ENCODE data around the gene ATAD1. TPM values are rescaled to one million over a fixed set of nuclear protein-coding genes. Genes with fewer than 3 reads are reported as not detected.

ATAD1 gene
- total and polyA plus RNA-seq, 9 of the 15 experiments (the other 6 are each of a cell fraction or from before 2014, with no cell fraction given): 11.3 to 33.8 (median 27.3) TPM

DNA sequence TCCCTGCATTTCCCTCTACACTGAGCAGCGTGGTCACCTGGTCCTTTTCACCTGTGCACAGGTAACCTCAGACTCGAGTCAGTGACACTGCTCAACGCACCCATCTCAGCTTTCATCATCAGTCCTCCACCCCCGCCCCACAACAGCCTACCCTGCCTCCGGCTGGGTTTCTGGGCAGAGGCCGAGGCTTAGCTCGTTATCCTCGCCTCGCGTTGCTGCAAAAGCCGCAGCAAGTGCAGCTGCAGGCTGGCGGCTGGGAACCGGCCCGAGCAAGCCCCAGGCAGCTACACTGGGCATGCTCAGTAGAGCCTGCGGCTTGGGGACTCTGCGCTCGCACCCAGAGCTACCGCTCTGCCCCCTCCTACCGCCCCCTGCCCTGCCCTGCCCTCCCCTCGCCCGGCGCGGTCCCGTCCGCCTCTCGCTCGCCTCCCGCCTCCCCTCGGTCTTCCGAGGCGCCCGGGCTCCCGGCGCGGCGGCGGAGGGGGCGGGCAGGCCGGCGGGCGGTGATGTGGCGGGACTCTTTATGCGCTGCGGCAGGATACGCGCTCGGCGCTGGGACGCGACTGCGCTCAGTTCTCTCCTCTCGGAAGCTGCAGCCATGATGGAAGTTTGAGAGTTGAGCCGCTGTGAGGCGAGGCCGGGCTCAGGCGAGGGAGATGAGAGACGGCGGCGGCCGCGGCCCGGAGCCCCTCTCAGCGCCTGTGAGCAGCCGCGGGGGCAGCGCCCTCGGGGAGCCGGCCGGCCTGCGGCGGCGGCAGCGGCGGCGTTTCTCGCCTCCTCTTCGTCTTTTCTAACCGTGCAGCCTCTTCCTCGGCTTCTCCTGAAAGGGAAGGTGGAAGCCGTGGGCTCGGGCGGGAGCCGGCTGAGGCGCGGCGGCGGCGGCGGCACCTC, 45.3 kb upstream of the ATAD1 start, which contains the start of the genes KLLN and PTEN (continued):
- TF ChIP-seq, protein P1, sequence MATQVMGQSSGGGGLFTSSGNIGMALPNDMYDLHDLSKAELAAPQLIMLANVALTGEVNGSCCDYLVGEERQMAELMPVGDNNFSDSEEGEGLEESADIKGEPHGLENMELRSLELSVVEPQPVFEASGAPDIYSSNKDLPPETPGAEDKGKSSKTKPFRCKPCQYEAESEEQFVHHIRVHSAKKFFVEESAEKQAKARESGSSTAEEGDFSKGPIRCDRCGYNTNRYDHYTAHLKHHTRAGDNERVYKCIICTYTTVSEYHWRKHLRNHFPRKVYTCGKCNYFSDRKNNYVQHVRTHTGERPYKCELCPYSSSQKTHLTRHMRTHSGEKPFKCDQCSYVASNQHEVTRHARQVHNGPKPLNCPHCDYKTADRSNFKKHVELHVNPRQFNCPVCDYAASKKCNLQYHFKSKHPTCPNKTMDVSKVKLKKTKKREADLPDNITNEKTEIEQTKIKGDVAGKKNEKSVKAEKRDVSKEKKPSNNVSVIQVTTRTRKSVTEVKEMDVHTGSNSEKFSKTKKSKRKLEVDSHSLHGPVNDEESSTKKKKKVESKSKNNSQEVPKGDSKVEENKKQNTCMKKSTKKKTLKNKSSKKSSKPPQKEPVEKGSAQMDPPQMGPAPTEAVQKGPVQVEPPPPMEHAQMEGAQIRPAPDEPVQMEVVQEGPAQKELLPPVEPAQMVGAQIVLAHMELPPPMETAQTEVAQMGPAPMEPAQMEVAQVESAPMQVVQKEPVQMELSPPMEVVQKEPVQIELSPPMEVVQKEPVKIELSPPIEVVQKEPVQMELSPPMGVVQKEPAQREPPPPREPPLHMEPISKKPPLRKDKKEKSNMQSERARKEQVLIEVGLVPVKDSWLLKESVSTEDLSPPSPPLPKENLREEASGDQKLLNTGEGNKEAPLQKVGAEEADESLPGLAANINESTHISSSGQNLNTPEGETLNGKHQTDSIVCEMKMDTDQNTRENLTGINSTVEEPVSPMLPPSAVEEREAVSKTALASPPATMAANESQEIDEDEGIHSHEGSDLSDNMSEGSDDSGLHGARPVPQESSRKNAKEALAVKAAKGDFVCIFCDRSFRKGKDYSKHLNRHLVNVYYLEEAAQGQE (IDR thresholded peaks at IDR 0.05; ENCODE audit: borderline replicate concordance): peak; percentile 95
- TF ChIP-seq, protein P1 (CRISPR knock-in tag; IDR thresholded peaks at IDR 0.05; ENCODE audit: low read depth): no peak
- TF ChIP-seq CHD2 (IDR thresholded peaks at IDR 0.05; ENCODE audit: low read depth, low read length) (peak; percentile 86), XRCC3 (IDR thresholded peaks at IDR 0.05) (no peak), GABPA (tag; conservative IDR thresholded peaks at IDR 0.05; ENCODE audit: low read depth) (peak; percentile 32; the same call in 1 of the 2 replicates), RB1 (IDR thresholded peaks at IDR 0.05; ENCODE audit: low read depth) (peak; percentile 50)
- TF ChIP-seq, protein P2, sequence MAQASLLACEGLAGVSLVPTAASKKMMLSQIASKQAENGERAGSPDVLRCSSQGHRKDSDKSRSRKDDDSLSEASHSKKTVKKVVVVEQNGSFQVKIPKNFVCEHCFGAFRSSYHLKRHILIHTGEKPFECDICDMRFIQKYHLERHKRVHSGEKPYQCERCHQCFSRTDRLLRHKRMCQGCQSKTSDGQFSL (CRISPR knock-in tag; IDR thresholded peaks at IDR 0.05): no peak
- TF ChIP-seq, protein P2 (tag; IDR thresholded peaks at IDR 0.05): no peak
- TF ChIP-seq, protein P3, sequence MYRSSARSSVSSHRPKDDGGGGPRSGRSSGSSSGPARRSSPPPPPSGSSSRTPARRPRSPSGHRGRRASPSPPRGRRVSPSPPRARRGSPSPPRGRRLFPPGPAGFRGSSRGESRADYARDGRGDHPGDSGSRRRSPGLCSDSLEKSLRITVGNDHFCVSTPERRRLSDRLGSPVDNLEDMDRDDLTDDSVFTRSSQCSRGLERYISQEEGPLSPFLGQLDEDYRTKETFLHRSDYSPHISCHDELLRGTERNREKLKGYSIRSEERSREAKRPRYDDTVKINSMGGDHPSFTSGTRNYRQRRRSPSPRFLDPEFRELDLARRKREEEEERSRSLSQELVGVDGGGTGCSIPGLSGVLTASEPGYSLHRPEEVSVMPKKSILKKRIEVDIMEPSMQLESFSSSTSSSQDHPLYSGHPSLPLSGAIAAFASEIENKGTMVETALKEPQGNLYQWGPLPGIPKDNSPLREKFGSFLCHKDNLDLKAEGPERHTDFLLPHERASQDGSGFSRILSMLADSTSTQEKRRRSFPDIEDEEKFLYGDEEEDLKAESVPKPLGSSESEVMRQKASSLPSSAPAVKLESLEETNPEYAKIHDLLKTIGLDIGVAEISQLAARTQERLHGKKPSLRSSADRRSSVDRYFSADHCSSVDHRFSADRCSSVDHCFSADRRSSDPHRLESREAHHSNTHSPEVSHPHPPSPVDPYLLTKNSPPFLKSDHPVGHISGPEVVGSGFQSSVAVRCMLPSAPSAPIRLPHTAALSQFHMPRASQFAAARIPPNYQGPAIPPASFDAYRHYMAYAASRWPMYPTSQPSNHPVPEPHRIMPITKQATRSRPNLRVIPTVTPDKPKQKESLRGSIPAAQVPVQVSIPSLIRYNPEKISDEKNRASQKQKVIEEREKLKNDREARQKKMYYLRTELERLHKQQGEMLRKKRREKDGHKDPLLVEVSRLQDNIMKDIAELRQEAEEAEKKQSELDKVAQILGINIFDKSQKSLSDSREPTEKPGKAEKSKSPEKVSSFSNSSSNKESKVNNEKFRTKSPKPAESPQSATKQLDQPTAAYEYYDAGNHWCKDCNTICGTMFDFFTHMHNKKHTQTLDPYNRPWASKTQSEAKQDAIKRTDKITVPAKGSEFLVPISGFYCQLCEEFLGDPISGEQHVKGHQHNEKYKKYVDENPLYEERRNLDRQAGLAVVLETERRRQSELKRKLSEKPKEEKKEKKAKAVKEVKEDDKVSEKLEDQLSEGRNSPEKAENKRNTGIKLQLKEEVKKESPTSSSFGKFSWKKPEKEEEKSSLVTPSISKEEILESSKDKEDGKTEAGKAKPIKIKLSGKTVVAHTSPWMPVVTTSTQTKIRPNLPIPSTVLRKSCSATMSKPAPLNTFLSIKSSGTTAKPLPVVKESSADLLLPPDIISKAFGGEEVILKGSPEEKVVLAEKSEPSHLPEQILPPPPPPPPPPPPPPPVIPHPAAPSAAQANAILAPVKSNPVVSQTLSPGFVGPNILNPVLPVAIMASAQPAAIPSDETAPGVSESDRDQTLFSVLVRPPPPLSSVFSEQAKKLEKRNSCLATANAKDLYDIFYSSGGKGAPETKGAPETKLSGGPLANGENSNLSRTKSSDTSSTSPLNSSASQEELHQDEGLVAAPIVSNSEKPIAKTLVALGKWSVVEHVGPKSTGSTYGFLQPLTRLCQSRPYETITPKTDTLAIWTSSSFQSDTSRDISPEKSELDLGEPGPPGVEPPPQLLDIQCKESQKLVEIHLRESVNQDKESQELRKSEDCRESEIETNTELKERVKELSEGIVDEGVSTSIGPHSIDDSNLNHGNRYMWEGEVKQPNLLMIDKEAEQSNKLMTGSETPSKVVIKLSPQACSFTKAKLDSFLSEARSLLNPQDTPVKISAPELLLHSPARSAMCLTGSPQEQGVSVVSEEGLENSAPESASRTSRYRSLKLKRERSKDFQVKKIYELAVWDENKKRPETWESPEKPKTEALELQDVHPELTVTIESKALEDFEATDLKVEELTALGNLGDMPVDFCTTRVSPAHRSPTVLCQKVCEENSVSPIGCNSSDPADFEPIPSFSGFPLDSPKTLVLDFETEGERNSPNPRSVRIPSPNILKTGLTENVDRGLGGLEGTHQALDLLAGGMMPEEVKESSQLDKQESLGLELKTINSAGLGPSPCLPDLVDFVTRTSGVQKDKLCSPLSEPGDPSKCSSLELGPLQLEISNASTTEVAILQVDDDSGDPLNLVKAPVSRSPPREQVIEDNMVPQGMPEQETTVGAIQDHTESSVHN (IDR thresholded peaks at IDR 0.05; ENCODE audit: borderline replicate concordance in 1 of 2, low read depth in 1 of 2): no peak
